ENCODE data around the gene FTL.

Gene FTL

GRCh38 chr19:48992581-48993174 is 27.6 kb downstream of the FTL start:
- DNase-seq (ENCODE audit: low read depth) = no peak

- peak; percentile 99 for DNase-seq (ENCODE audit: low read depth)
These were observed 28.3 kb downstream of the FTL start, which contains the start of the genes GYS1 and RUVBL2 for GRCh38 chr19:48993175-48994034. Gene GYS1 (minus strand): TSS chr19:48993309. CDS start chr19:48993112, 197 bp downstream. Gene RUVBL2 (plus strand): TSS chr19:48993887. CDS start chr19:48993912, 25 bp downstream.

- no peak for DNase-seq (ENCODE audit: low read depth)
These were observed 28.9 kb downstream of the FTL start for GRCh38 chr19:48994035-48994386.

GRCh38 chr19:48997972-48998371 is 32.9 kb downstream of the FTL start:
- no peak for DNase-seq (ENCODE audit: low read depth)

GRCh38 chr19:48999481-49000325 is 34.6 kb downstream of the FTL start:
- DNase-seq (ENCODE audit: low read depth) = peak; percentile 45

GRCh38 chr19:49004133-49004532 is 39.0 kb downstream of the FTL start:
- DNase-seq (ENCODE audit: low read depth) = no peak

- no peak for DNase-seq (ENCODE audit: low read depth)
These were observed 40.0 kb downstream of the FTL start for GRCh38 chr19:49004964-49005614.

- DNase-seq (ENCODE audit: low read depth) = no peak
These were observed 41.8 kb downstream of the FTL start for GRCh38 chr19:49006905-49007304.

- DNase-seq (ENCODE audit: low read depth) = no peak
These were observed 44.7 kb downstream of the FTL start for GRCh38 chr19:49009828-49010227.

GRCh38 chr19:49010453-49010852 is 45.3 kb downstream of the FTL start:
- no peak for DNase-seq (ENCODE audit: low read depth)

GRCh38 chr19:49011194-49011593 is 46.1 kb downstream of the FTL start:
- no peak for DNase-seq (ENCODE audit: low read depth)

GRCh38 chr19:49014123-49014869 is 49.2 kb downstream of the FTL start:
- no peak for DNase-seq (ENCODE audit: low read depth)

- DNase-seq (ENCODE audit: low read depth) = no peak
These were observed 49.8 kb downstream of the FTL start for GRCh38 chr19:49014870-49015255.

GRCh38 chr19:49016067-49016839 is 51.1 kb downstream of the FTL start:
- no peak for DNase-seq (ENCODE audit: low read depth)
